SW480 (cell line): ENCODE results near the gene C2CD4A.

ENCODE experiments used
- DNase-seq: peaks from one replicate; pipeline ENCODE4 v3.0.0-alpha.2; 2016; ENCODE audit warnings: low spot score

C2CD4A gene

DNA sequence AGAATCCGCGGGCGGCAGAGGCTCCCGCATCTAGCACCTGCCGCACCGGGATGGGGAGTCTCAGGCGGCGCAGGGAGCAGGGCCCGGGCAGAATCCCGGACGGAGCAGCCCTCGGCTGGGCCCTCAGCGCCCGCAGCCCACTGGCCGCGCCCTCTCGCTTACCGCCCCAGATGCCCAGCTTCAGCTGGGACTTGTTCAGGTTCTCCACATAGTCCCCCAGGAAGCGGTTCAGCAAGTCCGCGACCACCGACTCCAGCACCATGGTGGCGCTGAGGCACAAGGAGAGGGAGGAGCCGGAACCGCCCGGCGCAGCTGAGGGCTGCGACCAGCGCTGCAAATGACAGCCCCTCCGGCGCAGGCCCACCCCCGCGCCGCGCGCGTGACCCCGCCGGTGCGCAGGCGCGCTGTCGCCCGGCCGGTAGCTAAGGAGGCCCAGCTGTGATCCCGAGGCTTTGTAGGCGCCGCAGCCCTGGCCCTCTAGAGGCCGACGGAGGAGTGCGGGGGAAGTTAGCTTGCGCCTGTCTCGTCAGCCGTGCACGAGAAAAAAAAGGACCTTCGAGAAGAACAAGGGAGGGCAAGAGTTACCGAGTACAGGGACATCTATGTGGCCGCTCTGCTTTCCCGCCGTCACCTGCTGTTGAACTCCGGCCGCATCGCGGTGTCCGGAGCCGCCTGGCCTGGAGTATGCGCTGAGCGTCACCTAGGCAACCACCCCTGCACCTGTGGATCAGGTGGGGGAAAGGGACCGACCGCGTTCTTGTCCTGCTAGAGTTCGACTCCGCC is 6.5 kb upstream of the C2CD4A start, which contains the start of gene VPS13C:
VPS13C (minus strand) TSS at position 335 of the 783 bp plus-strand sequence; CDS start at position 262, 73 bp downstream.
- DNase-seq, result peak; percentile 94

DNA sequence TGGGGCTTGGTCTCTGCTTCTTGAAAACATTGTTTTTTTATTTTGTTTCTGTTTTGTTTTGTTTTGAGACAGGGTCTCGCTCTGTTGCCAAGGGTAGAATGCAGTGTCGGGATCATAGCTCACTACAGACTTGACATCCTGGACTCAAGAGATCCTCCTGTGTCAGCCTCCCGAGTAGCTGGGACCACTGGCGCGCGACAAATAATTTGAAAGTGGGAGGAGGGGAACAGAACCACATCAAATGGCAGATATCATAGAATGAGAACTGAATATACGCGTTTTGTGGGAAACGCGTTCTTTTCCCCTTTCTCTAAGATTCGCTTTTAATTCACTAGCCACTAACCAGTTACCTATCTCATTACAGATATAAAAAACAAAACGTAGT is 5.9 kb upstream of the C2CD4A start:
- no peak for DNase-seq

- DNase-seq, result no peak
These were observed 2.7 kb upstream of the C2CD4A start for GRCh38 chr15:62063825-62064635.

DNA sequence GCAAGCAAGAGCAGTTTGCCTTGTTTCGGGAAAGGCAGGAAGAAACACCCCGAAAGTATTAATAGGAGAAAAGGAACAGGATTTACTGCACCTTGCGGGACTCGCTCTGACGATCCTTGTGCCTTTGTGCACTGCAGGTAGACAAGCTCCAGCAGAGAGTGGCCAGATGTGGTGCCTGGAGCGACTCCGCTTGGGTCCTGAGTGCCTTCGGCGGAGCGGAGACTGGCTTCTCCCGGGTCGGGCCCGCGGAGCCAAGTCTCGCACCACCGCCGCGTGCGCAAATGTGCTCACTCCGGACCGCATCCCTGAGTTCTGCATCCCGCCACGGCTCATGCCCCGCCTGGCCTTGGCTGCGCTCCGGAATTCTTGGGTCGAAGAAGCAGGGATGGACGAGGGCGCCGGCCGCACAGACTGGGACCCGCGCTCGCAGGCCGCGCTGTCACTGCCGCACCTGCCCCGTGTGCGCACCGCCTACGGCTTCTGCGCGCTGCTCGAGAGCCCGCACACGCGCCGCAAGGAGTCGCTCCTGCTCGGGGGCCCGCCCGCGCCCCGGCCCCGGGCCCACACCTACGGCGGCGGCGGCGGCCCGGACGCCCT is 769 bp downstream of the C2CD4A start:
- DNase-seq, result peak; percentile 25

DNA sequence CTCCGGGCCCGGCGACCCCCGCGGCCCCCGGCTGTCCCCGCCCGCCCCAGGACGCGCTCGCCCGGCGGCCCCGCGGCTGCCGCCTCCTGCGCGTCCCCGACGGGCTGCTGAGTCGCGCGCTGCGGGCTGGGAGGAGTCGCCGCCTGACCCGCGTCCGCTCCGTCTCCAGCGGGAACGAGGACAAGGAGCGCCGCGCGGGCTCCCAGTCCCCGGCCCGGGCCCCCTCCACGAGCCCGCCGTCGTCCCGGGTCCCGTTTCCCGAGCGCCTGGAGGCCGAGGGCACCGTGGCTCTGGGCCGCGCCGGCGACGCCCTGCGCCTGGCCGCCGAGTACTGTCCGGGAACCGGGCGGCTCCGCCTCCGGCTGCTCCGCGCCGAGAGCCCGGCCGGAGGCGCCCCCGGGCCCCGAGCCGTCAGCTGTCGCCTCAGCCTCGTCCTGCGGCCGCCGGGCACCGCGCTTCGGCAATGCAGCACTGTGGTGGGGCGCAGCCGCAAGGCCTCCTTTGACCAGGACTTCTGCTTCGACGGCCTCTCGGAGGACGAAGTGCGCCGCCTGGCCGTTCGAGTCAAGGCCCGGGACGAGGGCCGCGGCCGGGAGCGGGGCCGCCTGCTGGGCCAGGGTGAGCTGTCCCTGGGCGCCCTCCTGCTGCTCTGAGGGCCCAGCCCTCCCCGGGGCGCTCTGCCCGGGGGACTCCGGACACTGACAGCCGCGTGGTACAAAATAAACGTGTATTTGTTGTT is 1.5 kb downstream of the C2CD4A start:
- peak; percentile 20 for DNase-seq

- peak; percentile 11 for DNase-seq
These were observed 2.0 kb downstream of the C2CD4A start for GRCh38 chr15:62068810-62069167.

- DNase-seq, result no peak
These were observed 2.8 kb downstream of the C2CD4A start for GRCh38 chr15:62069551-62069950.

- DNase-seq, result peak; percentile 41
These were observed 5.0 kb downstream of the C2CD4A start for GRCh38 chr15:62071711-62072308.

GRCh38 chr15:62075595-62076277 is 9.0 kb downstream of the C2CD4A start:
- DNase-seq, result peak; percentile 38

DNA sequence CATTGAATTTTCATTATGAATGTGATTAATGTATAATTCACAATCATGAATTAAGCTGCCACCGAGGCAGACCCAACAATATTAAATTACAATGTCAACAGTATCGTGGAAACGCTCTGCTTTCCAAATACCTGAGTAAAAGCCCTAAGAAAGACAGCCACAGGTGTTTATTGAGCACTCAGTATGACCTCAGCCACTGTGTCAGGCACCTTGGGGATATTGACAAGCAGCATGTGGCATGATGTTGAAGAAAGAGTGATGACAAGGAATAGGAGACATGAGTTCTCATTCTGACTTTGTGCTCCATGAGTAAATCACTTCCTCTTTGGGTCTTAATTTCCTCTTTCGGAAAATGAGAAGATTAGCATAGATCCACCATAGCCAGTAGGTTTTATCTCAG is 12.8 kb downstream of the C2CD4A start:
- DNase-seq, result no peak

- no peak for DNase-seq
These were observed 16.7 kb downstream of the C2CD4A start for GRCh38 chr15:62083194-62084154.

- no peak for DNase-seq
These were observed 19.0 kb downstream of the C2CD4A start for GRCh38 chr15:62085740-62086139.

GRCh38 chr15:62087671-62088352 is 21.0 kb downstream of the C2CD4A start:
- DNase-seq, result no peak

- no peak for DNase-seq
These were observed 21.5 kb downstream of the C2CD4A start for GRCh38 chr15:62088353-62088693.

- no peak for DNase-seq
These were observed 22.8 kb downstream of the C2CD4A start for GRCh38 chr15:62089616-62090015.

GRCh38 chr15:62090988-62091387 is 24.2 kb downstream of the C2CD4A start:
- DNase-seq, result no peak

- DNase-seq, result no peak
These were observed 27.0 kb downstream of the C2CD4A start for GRCh38 chr15:62093809-62094208.

GRCh38 chr15:62094388-62094787 is 27.6 kb downstream of the C2CD4A start:
- DNase-seq, result no peak

GRCh38 chr15:62099094-62099601 is 32.4 kb downstream of the C2CD4A start:
- no peak for DNase-seq
